Loucy (cell line): ENCODE measurements around the gene LMF1.

Experiments used
- CTCF ChIP-seq: fragments of 200-600 bp; sonication (generic); conservative IDR thresholded peaks from 2 replicates; pipeline ENCODE4 v1.5.1; 2014; ENCODE audit warnings: mild to moderate bottlenecking, antibody characterized with exemption, low read length
- EZH2phosphoT487 ChIP-seq: fragments of 200-600 bp; IDR thresholded peaks from 2 replicates; pipeline ENCODE4 v1.6.1; 2018; ENCODE audit warnings: antibody characterized with exemption, mild to moderate bottlenecking, moderate library complexity, borderline replicate concordance

GRCh38 chr16:922051-922450 lies 48.7 kb downstream of the LMF1 start:
- no peak for TF ChIP-seq CTCF
- no peak for TF ChIP-seq EZH2phosphoT487
